ENCODE results near the gene GLRA2. TPM values are rescaled to one million over a fixed set of nuclear protein-coding genes. Genes with fewer than 3 reads are reported as not detected.
"Not testable (repeated sequence)": the region's sequence is repeated elsewhere in the genome, so short reads cannot be mapped to it uniquely, and the experiment has no call there.

The GLRA2 gene
- total RNA-seq, 1 donor from 2014 or later = 0.22 TPM

- ATAC-seq; intact Hi-C loops (cut with DNase I); DNase-seq (ENCODE audit: low spot score): not testable (repeated sequence)
These were observed 159.0 kb downstream of the GLRA2 start for GRCh38 chrX:14688331-14688730.

DNA sequence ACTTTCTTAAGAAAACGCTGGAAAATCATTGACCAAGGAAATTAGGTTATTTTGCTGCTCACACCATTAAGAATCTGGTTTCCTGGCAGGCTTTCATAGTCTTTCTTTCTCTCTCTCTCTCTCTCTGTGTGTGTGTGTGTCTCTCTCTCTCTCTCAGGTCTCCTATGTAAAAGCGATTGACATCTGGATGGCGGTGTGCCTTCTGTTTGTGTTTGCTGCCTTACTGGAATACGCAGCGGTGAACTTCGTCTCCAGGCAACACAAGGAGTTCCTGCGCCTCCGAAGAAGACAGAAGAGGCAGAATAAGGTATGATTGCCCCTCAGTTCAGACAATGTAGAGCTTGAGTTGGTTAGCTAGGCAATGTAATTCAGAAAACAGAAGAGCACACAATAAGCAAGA, 161.2 kb downstream of the GLRA2 start:
- intact Hi-C loops (cut with DNase I) = no loop called here
- ATAC-seq (no peak), DNase-seq (ENCODE audit: low spot score) (no peak)

- ATAC-seq = no peak
- no peak for DNase-seq (ENCODE audit: low spot score)
- intact Hi-C loops (cut with DNase I) = no loop called here
These were observed 165.3 kb downstream of the GLRA2 start for GRCh38 chrX:14694611-14695010.

DNA sequence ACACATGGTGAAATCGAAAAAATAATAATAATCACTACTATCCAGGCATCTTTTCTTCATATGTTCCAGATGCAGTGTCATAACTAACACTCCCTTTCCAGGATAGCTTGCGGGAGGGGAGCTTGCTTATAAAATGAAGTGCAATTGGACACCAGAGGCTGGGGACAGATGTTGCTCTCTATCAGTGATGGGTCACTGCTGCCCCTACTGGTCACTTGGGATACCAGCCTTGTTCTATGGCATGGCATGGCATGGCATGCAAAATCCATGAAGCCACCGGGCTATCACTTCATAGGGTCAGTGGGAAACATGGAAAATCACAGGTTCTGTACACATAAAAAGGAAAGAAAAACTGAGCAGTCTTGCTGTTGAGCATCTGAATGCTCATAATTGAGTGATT, 168.1 kb downstream of the GLRA2 start:
- ATAC-seq (no peak), DNase-seq (ENCODE audit: low spot score) (no peak)
- intact Hi-C loops (cut with DNase I) = no loop called here

- intact Hi-C loops (cut with DNase I) = no loop called here
- ATAC-seq (no peak), DNase-seq (ENCODE audit: low spot score) (no peak)
These were observed 169.5 kb downstream of the GLRA2 start for GRCh38 chrX:14698790-14699189.

- intact Hi-C loops (cut with DNase I) = no loop called here
- ATAC-seq = no peak
- no peak for DNase-seq (ENCODE audit: low spot score)
These were observed 171.6 kb downstream of the GLRA2 start for GRCh38 chrX:14700982-14701381.

- no peak for ATAC-seq
- intact Hi-C loops (cut with DNase I) = no loop called here
- no peak for DNase-seq (ENCODE audit: low spot score)
These were observed 172.8 kb downstream of the GLRA2 start for GRCh38 chrX:14702145-14702544.

GRCh38 chrX:14712096-14712495, 182.8 kb downstream of the GLRA2 start:
- ATAC-seq (no peak), DNase-seq (ENCODE audit: low spot score) (no peak)
- intact Hi-C loops (cut with DNase I) = no loop called here

DNA sequence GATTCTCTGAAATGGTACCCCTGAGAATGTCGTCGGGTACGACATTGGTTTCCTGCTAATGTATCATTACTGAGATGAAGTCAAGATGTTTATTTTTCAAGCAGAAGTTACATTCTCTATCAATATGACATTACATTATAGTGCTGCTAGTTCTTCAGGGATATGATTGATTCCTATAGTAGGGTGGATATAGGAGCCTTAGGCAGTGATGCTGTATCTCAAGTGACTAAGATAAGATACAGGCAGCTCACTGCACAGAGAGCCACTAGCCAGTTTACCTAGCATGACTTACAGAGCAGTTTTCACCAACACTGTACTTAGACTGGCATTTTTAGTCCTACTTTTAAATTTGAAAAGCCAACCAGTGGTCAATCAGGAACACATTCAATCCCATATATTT, 188.6 kb downstream of the GLRA2 start:
- DNase-seq (ENCODE audit: low spot score) (no peak), ATAC-seq (no peak)
- intact Hi-C loops (cut with DNase I) = no loop called here

DNA sequence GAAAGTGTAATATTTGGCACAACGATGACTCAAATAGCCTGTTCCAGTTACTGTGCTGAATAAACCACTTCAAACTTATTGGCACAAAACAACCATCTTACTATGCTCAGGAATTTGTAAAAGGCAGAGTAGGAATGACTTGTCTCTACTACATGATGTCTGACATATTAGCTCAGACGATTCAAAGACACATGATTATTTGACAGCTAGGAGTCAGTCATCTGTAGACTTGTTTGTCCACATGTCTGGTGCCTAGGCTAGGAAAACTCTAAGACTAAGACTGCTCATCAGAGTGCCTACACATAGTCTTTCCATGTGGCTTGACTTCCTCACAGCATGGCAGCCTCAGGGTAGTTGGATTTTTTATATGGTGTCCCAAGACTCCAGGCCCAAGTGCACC, 189.1 kb downstream of the GLRA2 start:
- no peak for ATAC-seq
- intact Hi-C loops (cut with DNase I) = no loop called here
- DNase-seq (ENCODE audit: low spot score) = no peak

DNA sequence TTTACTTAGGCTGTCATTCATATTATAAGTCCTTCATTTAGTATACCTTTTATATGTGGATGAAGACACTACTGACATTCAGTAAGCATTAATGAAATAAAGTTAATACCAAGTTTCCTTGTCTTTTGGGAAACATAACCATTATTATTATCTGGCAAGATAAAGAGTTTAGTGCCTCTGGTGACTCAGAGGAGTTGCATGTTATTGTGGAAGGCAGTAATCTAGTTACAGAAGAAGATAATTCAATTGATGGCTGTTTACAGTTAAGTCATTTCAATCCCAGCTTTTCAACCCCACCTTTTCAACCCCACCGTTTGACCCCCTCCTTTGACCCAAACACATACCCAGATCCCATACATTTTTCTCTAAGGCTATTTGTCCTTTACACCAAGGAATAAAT, 199.7 kb downstream of the GLRA2 start:
- no peak for ATAC-seq
- intact Hi-C loops (cut with DNase I) = no loop called here
- DNase-seq (ENCODE audit: low spot score) = no peak

GRCh38 chrX:14738643-14739042, 209.3 kb downstream of the GLRA2 start:
- no peak for ATAC-seq
- intact Hi-C loops (cut with DNase I) = no loop called here
- no peak for DNase-seq (ENCODE audit: low spot score)

- DNase-seq (ENCODE audit: low spot score) (no peak), ATAC-seq (no peak)
- intact Hi-C loops (cut with DNase I) = no loop called here
These were observed 224.1 kb downstream of the GLRA2 start for GRCh38 chrX:14753441-14753840.

- ATAC-seq (no peak), DNase-seq (ENCODE audit: low spot score) (no peak)
- intact Hi-C loops (cut with DNase I) = no loop called here
These were observed 228.7 kb downstream of the GLRA2 start for GRCh38 chrX:14758029-14758491.

- DNase-seq (ENCODE audit: low spot score) (no peak), ATAC-seq (no peak)
- intact Hi-C loops (cut with DNase I) = no loop called here
These were observed 246.1 kb downstream of the GLRA2 start for GRCh38 chrX:14775416-14775815.

GRCh38 chrX:14776901-14777300, 247.6 kb downstream of the GLRA2 start:
- DNase-seq (ENCODE audit: low spot score) = no peak
- intact Hi-C loops (cut with DNase I) = no loop called here
- ATAC-seq = no peak

DNA sequence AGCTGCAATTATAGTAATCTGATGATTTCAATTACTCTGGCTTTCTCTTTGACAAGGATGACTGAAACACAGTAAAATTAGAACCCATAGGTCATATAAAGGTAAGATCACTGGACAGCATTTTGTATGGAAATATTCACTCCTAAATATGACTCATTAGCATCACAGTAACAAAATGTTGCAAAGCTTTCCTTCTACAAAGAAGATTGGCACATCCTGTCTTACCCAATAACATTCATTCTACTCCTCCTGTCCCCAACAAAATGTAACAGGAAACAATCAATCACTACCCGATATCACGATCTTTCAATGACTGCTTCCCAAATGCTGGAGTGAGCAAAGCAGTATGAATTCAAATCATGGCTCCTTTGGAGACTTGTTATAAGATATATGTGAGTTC, 248.2 kb downstream of the GLRA2 start:
- no peak for ATAC-seq
- intact Hi-C loops (cut with DNase I) = no loop called here
- no peak for DNase-seq (ENCODE audit: low spot score)

GRCh38 chrX:14779580-14779979, 250.2 kb downstream of the GLRA2 start:
- intact Hi-C loops (cut with DNase I) = no loop called here
- ATAC-seq = no peak
- no peak for DNase-seq (ENCODE audit: low spot score)

All from sciatic nerve (tissue), 2 donors.